Common myeloid progenitor, CD34-positive (primary cell): ENCODE measurements around the gene SLC25A22.

Source experiments
- CTCF ChIA-PET: fragments of 350-600 bp; sonication (Branson Sonifier 250); formaldehyde crosslinking; loops from one replicate; lab custom pipeline; 2021; ENCODE audit warnings: antibody characterized with exemption; lab: Charles Lee
- POLR2A ChIA-PET: fragments of 350-600 bp; sonication (Branson Sonifier 250); formaldehyde crosslinking; loops from one replicate; lab custom pipeline; 2021; ENCODE audit warnings: antibody characterized with exemption; lab: Charles Lee
- DNase-seq, 3 donors: peaks; one replicate each; pipeline versions ENCODE4 v3.0.0 to v3.0.0-alpha.2; 2013
- H3K27ac ChIP-seq, 2 experiments: 1 replicate in 1 of 2; 2 replicates in 1 of 2; pipeline ENCODE4 v1.7.0; 2013; ENCODE audit warnings: inconsistent platforms in 2 of 2, low read length in 2 of 2, mild to moderate bottlenecking in 2 of 2, low read depth in 1 of 2, moderate library complexity in 1 of 2; ENCODE audit not compliant: severe bottlenecking in 2 of 2, insufficient read depth in 1 of 2, poor library complexity in 1 of 2
- H3K27me3 ChIP-seq, 5 experiments: replicated peaks in 2 of 5; 1 replicate in 3 of 5; 2 replicates in 2 of 5; pipeline versions ENCODE4 v1.6.1 to v1.7.0; 2013; ENCODE audit warnings: low read length in 4 of 5, mild to moderate bottlenecking in 2 of 5, moderate library complexity in 2 of 5, inconsistent platforms in 1 of 5; ENCODE audit not compliant: insufficient read depth in 5 of 5, control insufficient read depth in 4 of 5
- H3K36me3 ChIP-seq, 4 experiments: 1 replicate in 2 of 4; 2 replicates in 2 of 4; pipeline versions ENCODE4 v1.6.1 to v1.7.0; 2013; ENCODE audit warnings: low read length in 3 of 4, control low read depth in 1 of 4, mild to moderate bottlenecking in 1 of 4; ENCODE audit not compliant: control insufficient read depth in 4 of 4, insufficient read depth in 4 of 4
- H3K4me1 ChIP-seq, 4 experiments: 1 replicate in 3 of 4; 2 replicates in 1 of 4; pipeline versions ENCODE4 v1.6.1 to v1.7.1; 2013; ENCODE audit warnings: low read length in 3 of 4, mild to moderate bottlenecking in 3 of 4, control low read depth in 1 of 4, inconsistent platforms in 1 of 4, moderate library complexity in 1 of 4; ENCODE audit not compliant: control insufficient read depth in 4 of 4, insufficient read depth in 4 of 4; ENCODE audit errors: control extremely low read depth in 1 of 4
- H3K4me3 ChIP-seq, 7 experiments: 1 replicate in 4 of 7; 2 replicates in 3 of 7; pipeline versions ENCODE4 v1.5.1 to v1.7.0; 2013; ENCODE audit warnings: mild to moderate bottlenecking in 7 of 7, low read length in 6 of 7, moderate library complexity in 6 of 7, inconsistent platforms in 2 of 7, low read depth in 2 of 7, control low read depth in 1 of 7; ENCODE audit not compliant: insufficient read depth in 4 of 7, control insufficient read depth in 1 of 7; ENCODE audit errors: extremely low read depth in 1 of 7
- H3K9me3 ChIP-seq, 5 experiments: 1 replicate in 4 of 5; 2 replicates in 1 of 5; pipeline versions ENCODE4 v1.6.1 to v1.7.1; 2013; ENCODE audit warnings: low read length in 4 of 5, mild to moderate bottlenecking in 2 of 5, inconsistent platforms in 1 of 5, low read depth in 1 of 5, moderate library complexity in 1 of 5; ENCODE audit not compliant: control insufficient read depth in 4 of 5, insufficient read depth in 2 of 5; ENCODE audit errors: control extremely low read depth in 1 of 5
- WGBS: methylation state at CpG from one replicate; pipeline ENCODE4 v1.1.5; 2013; ENCODE audit not compliant: insufficient coverage; 5-methylcytosine and 5-hydroxymethylcytosine counted together

The SLC25A22 gene

GRCh38 chr11:827897-828192 is 29.8 kb upstream of the SLC25A22 start, which contains the start of gene CRACR2B:
Gene CRACR2B, plus strand, starts transcription at chr11:827919. Its CDS starts 689 bp downstream, at chr11:828608.
- Histone ChIP-seq H3K4me1 (peaks cover 0 to 65% (median 62%) of the 10 kb centered on the region in 4 experiments), H3K27me3 (peaks cover 0 to 56% (median 22%) of the 10 kb centered on the region in 5 experiments), H3K27ac (no peak within 1 kb of the TSS), H3K4me3 (peak within 1 kb of the TSS; percentile 13 to 71 (median 54)), H3K9me3 (no peaks in the 10 kb centered on the region), H3K36me3 (peaks cover 0 to 26% (median 14%) of the 10 kb centered on the region in 4 experiments)
- CTCF ChIA-PET, result interaction anchor here (1.4 to 2.1 kb wide), 3 partner anchors 9 to 13 kb away, joined by 4 to 15 read pairs (median 5); partner anchors contain the start of gene PNPLA2
- 54% methylated on average over 5 of the region's 5 CpGs for WGBS
- no peak for DNase-seq
- POLR2A ChIA-PET, result interaction anchor here (1.6 kb wide), 1 partner anchor 9 kb away, joined by 6 read pairs; the partner anchor contains the start of gene PNPLA2

GRCh38 chr11:827146-827896 is 29.2 kb upstream of the SLC25A22 start:
- H3K4me3 ChIP-seq, result peak overlapping the region in 6 of 7 experiments; percentile 40 to 71 (median 59)
- H3K27ac ChIP-seq, result no peak overlapping the region
- H3K4me1 ChIP-seq, result peaks cover 0 to 65% (median 62%) of the 10 kb centered on the region in 4 experiments
- CTCF ChIA-PET, result interaction anchor here (1.4 kb wide), 1 partner anchor 12 kb away, joined by 4 read pairs; no protein-coding TSS in a partner anchor
- H3K36me3 ChIP-seq, result peaks cover 0 to 29% (median 16%) of the 10 kb centered on the region in 4 experiments
- no peaks in the 10 kb centered on the region for H3K9me3 ChIP-seq
- H3K27me3 ChIP-seq, result peaks cover 0 to 54% (median 22%) of the 10 kb centered on the region in 5 experiments
- DNase-seq, result no peak
- POLR2A ChIA-PET, result interaction anchor here (1.6 kb wide), 1 partner anchor 8 kb away, joined by 6 read pairs; the partner anchor contains the start of gene PNPLA2
- 3% methylated on average over 52 of the region's 66 CpGs for WGBS

GRCh38 chr11:826836-827145 is 28.7 kb upstream of the SLC25A22 start:
- H3K36me3 ChIP-seq, result peaks cover 0 to 31% (median 16%) of the 10 kb centered on the region in 4 experiments
- peaks cover 0 to 49% (median 22%) of the 10 kb centered on the region in 5 experiments for H3K27me3 ChIP-seq
- CTCF ChIA-PET, result interaction anchor here (1.8 kb wide), 1 partner anchor 8 kb away, joined by 4 read pairs; no protein-coding TSS in a partner anchor
- DNase-seq, result no peak
- H3K9me3 ChIP-seq, result no peaks in the 10 kb centered on the region
- H3K4me1 ChIP-seq, result peaks cover 0 to 69% (median 62%) of the 10 kb centered on the region in 4 experiments
- POLR2A ChIA-PET, result interaction anchor here (0.9 kb wide), 1 partner anchor 16 kb away, joined by 3 read pairs; the partner anchor contains the start of gene TSPAN4
- under 1% methylated on average over 22 of the region's 22 CpGs for WGBS
- peak overlapping the region; percentile 13 to 71 (median 54) for H3K4me3 ChIP-seq
- no peak overlapping the region for H3K27ac ChIP-seq

GRCh38 chr11:826227-826621 is 28.1 kb upstream of the SLC25A22 start:
- no peak overlapping the region for H3K27ac ChIP-seq
- no peaks in the 10 kb centered on the region for H3K9me3 ChIP-seq
- POLR2A ChIA-PET, result interaction anchor here (0.9 kb wide), 1 partner anchor 17 kb away, joined by 3 read pairs; the partner anchor contains the start of gene TSPAN4
- CTCF ChIA-PET, result interaction anchor here (1.8 kb wide), 1 partner anchor 9 kb away, joined by 4 read pairs; no protein-coding TSS in a partner anchor
- no peak for DNase-seq
- no peak overlapping the region for H3K4me3 ChIP-seq
- H3K36me3 ChIP-seq, result peaks cover 0 to 32% (median 16%) of the 10 kb centered on the region in 4 experiments
- WGBS, result 87% methylated on average over 5 of the region's 9 CpGs
- peaks cover 0 to 43% (median 20%) of the 10 kb centered on the region in 5 experiments for H3K27me3 ChIP-seq
- peaks cover 0 to 74% (median 66%) of the 10 kb centered on the region in 4 experiments for H3K4me1 ChIP-seq

- H3K4me1 ChIP-seq, result peaks cover 0 to 74% (median 68%) of the 10 kb centered on the region in 4 experiments
- H3K4me3 ChIP-seq, result no peak overlapping the region
- H3K36me3 ChIP-seq, result peaks cover 0 to 32% (median 16%) of the 10 kb centered on the region in 4 experiments
- peaks cover 0 to 37% (median 15%) of the 10 kb centered on the region in 5 experiments for H3K27me3 ChIP-seq
- 90% methylated on average over 7 of the region's 12 CpGs for WGBS
- CTCF ChIA-PET, result interaction anchor here (1.8 kb wide), 1 partner anchor 9 kb away, joined by 4 read pairs; no protein-coding TSS in a partner anchor
- POLR2A ChIA-PET, result interaction anchor here (0.9 kb wide), 1 partner anchor 17 kb away, joined by 3 read pairs; the partner anchor contains the start of gene TSPAN4
- H3K27ac ChIP-seq, result no peak overlapping the region
- no peaks in the 10 kb centered on the region for H3K9me3 ChIP-seq
- DNase-seq, result no peak
Measured at GRCh38 chr11:825366-826226, 27.5 kb upstream of the SLC25A22 start.

- H3K27me3 ChIP-seq, result peaks cover 0 to 30% (median 12%) of the 10 kb centered on the region in 5 experiments
- POLR2A ChIA-PET, result no interaction called here
- WGBS, result 100% methylated on average over 4 of the region's 11 CpGs
- no peak overlapping the region for H3K4me3 ChIP-seq
- H3K9me3 ChIP-seq, result no peaks in the 10 kb centered on the region
- H3K27ac ChIP-seq, result no peak overlapping the region
- no peak for DNase-seq
- CTCF ChIA-PET, result interaction anchor here (1.8 kb wide), 1 partner anchor 10 kb away, joined by 4 read pairs; no protein-coding TSS in a partner anchor
- peaks cover 0 to 72% (median 67%) of the 10 kb centered on the region in 4 experiments for H3K4me1 ChIP-seq
- peaks cover 0 to 32% (median 16%) of the 10 kb centered on the region in 4 experiments for H3K36me3 ChIP-seq
Measured at GRCh38 chr11:824942-825341, 26.9 kb upstream of the SLC25A22 start.
